Testis (tissue), 3 donors: Measurements from ENCODE around the gene RBM27. TPM values are rescaled to one million over a fixed set of nuclear protein-coding genes. Genes with fewer than 3 reads are reported as not detected.
"Not testable (repeated sequence)": the region's sequence is repeated elsewhere in the genome, so short reads cannot be mapped to it uniquely, and the experiment has no call there.

ENCODE experiments used
- DNase-seq: peaks from one replicate; pipeline ENCODE4 v3.0.0-alpha.2; 2019
- H3K27ac ChIP-seq, 2 donors: fragments of 200-600 bp; sonication (generic); one replicate each; pipeline ENCODE4 v1.5.1; 2019
- H3K27me3 ChIP-seq: fragments of 200-600 bp; sonication (generic); one replicate; pipeline ENCODE4 v1.5.1; 2019
- H3K36me3 ChIP-seq: fragments of 200-600 bp; sonication (generic); one replicate; pipeline ENCODE4 v1.5.1; 2017; ENCODE audit warnings: low read depth; ENCODE audit errors: missing control alignments
- H3K4me1 ChIP-seq: fragments of 200-600 bp; sonication (generic); one replicate; pipeline ENCODE4 v1.5.1; 2019
- H3K4me3 ChIP-seq, 2 donors: fragments of 200-600 bp; sonication (generic); one replicate each; pipeline ENCODE4 v1.5.1; 2017 to 2019
- H3K9me3 ChIP-seq: fragments of 200-600 bp; sonication (generic); one replicate; pipeline ENCODE4 v1.5.1; 2017
- POLR2A ChIP-seq: fragments of 450-650 bp; IDR thresholded peaks from one replicate; pipeline ENCODE4 v1.6.1; 2017; ENCODE audit warnings: antibody characterized with exemption, mild to moderate bottlenecking, moderate library complexity
- WGBS, 2 donors: methylation state at CpG; one replicate each; pipeline ENCODE4 v1.1.5; 2018; 5-methylcytosine and 5-hydroxymethylcytosine counted together
- intact Hi-C: fragments of 100-400 bp; cut with DNase I; formaldehyde crosslinking; loops from one replicate; pipeline ENCODE4 v1.15.1; 2023; ENCODE audit warnings: low total_unique reads
- polyA plus RNA-seq: library from polyadenylated mRNA; stranded (reverse); fragments of 350-450 nt; fragmentation: Illumina TruSeq; extraction: RNeasy Lipid Tissue Mini Kit (QIAGEN cat#74804); gene quantifications from one replicate; pipeline ENCODE4 v1.2.3, GENCODE V29; 2014; ENCODE audit warnings: low read depth, low replicate concordance; ENCODE audit not compliant: insufficient read depth
- total RNA-seq, 2 donors: library from RNA; depleted of rRNA; stranded (reverse); fragments of >200 nt; gene quantifications; one replicate each; pipeline ENCODE4 v1.2.3, GENCODE V29; 2016
- TF ChIP-seq, protein P1 (sequence below), 3 experiments: fragments of 450-650 bp in 2 of 3; fragments of 200-600 bp in 1 of 3; sonication (generic) in 1 of 3; IDR thresholded peaks; one replicate each; pipeline ENCODE4 v1.5.1; 2016 to 2019; ENCODE audit warnings: antibody characterized with exemption in 3 of 3, mild to moderate bottlenecking in 2 of 3, moderate library complexity in 1 of 3

RBM27 gene
- total and polyA plus RNA-seq, 3 donors from 2014 or later, result 20.3 to 37.2 (median 35.2) TPM

DNA sequence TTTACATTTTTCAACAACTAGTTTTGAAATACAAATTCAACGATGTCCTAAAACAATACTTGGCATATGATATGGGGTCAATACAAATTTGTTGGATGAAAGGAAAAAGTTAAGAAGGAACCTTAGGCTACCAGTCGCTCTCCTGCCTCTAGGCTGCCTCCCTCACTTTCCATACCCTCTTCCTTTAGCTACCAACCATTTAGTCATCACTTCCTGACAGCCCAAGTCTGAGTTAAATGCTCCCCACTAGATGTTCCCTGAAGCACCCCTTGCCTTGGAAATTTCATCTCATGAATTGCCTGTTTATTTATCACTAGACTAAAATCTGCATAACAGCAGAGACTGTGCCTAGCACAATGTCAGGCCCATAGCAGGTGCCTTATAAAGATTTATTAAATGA is 18.2 kb upstream of the RBM27 start:
- Histone ChIP-seq H3K36me3 (no peaks in the 10 kb centered on the region), H3K4me1 (no peaks in the 10 kb centered on the region), H3K27me3 (no peaks in the 10 kb centered on the region), H3K27ac (no peak overlapping the region), H3K9me3 (no peaks in the 10 kb centered on the region), H3K4me3 (no peak overlapping the region)
- intact Hi-C loops, result no loop called here
- DNase-seq, result no peak
- WGBS, 2 donors, result 76 to 83% methylated on average over 2 of the region's 2 CpGs
- TF ChIP-seq, protein P1, sequence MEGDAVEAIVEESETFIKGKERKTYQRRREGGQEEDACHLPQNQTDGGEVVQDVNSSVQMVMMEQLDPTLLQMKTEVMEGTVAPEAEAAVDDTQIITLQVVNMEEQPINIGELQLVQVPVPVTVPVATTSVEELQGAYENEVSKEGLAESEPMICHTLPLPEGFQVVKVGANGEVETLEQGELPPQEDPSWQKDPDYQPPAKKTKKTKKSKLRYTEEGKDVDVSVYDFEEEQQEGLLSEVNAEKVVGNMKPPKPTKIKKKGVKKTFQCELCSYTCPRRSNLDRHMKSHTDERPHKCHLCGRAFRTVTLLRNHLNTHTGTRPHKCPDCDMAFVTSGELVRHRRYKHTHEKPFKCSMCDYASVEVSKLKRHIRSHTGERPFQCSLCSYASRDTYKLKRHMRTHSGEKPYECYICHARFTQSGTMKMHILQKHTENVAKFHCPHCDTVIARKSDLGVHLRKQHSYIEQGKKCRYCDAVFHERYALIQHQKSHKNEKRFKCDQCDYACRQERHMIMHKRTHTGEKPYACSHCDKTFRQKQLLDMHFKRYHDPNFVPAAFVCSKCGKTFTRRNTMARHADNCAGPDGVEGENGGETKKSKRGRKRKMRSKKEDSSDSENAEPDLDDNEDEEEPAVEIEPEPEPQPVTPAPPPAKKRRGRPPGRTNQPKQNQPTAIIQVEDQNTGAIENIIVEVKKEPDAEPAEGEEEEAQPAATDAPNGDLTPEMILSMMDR (IDR thresholded peaks at IDR 0.05), result no peak
- no peak for TF ChIP-seq POLR2A

DNA sequence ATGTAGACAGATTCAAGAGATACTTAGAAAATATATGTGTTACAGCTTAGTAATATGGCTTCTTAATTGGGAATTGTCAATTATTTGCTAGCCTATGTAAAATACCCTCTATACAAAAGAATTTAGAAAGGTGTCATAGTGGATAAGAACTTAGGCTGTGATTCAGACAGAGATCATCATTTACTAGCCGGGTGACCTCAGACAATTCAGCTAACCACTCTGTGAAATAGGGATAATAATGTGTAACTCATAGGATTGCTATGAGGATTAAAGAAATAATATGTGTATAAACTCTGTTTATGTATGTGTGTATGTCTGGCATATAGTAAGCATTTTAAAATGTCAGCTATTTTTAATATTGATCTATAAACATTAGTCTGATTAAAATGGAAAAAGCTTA is 15.0 kb upstream of the RBM27 start:
- Histone ChIP-seq H3K4me1 (no peaks in the 10 kb centered on the region), H3K4me3 (no peak overlapping the region), H3K9me3 (no peaks in the 10 kb centered on the region), H3K36me3 (no peaks in the 10 kb centered on the region), H3K27ac (no peak overlapping the region), H3K27me3 (no peaks in the 10 kb centered on the region)
- TF ChIP-seq POLR2A, result no peak
- TF ChIP-seq, protein P1 (IDR thresholded peaks at IDR 0.05), result no peak
- 92% methylated on average over 1 of the region's 1 CpG for WGBS, 2 donors
- intact Hi-C loops, result no loop called here
- DNase-seq, result no peak

DNA sequence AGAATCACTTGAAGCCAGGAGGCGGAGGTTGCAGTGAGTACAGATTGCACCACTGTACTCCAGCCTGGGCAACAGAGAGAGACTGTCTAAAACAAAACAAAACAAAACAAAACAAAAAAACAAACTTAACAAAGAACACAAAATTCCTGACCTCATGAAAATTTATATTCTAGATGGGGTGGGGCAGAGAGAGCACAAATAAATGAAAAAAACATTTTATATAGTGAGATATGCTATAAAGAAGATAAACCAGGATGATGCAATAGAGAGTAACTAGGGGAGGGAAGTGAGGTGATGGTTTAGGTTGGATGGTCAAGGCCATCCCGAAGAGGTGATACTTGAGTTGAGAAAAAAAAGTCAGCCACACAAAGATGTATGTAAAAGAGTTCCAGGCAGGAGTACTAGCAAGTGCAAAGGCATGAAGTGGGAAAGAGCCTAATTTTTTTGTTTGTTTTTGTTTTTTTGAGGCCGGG is 10.8 kb upstream of the RBM27 start:
- TF ChIP-seq, protein P1 (IDR thresholded peaks at IDR 0.05), result no peak
- TF ChIP-seq POLR2A, result no peak
- Histone ChIP-seq H3K36me3 (no peaks in the 10 kb centered on the region), H3K27me3 (no peaks in the 10 kb centered on the region), H3K4me3 (no peak overlapping the region), H3K27ac (no peak overlapping the region), H3K9me3 (no peaks in the 10 kb centered on the region), H3K4me1 (no peaks in the 10 kb centered on the region)
- no peak for DNase-seq
- intact Hi-C loops, result no loop called here
- 84% methylated on average over 3 of the region's 3 CpGs for WGBS, 2 donors

DNA sequence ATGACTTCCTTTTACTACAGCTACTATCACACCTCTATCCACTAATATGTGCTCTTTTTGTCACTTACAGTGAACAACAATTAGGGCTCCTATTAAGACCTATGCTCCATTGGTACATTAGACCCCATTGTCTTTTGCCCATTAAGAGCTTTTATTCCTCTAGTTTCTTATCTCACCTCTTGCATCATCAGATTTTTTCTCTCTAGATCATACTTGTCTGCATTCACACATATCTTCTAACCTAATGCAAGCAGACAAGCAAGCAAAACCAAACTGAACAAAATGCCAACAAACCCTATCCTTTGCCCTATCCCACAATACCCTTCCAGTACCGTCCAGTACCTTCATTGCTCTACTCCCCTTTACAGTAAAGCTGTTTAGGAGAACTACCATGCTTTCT is 10.1 kb upstream of the RBM27 start:
- no peak overlapping the region for H3K27ac ChIP-seq

DNA sequence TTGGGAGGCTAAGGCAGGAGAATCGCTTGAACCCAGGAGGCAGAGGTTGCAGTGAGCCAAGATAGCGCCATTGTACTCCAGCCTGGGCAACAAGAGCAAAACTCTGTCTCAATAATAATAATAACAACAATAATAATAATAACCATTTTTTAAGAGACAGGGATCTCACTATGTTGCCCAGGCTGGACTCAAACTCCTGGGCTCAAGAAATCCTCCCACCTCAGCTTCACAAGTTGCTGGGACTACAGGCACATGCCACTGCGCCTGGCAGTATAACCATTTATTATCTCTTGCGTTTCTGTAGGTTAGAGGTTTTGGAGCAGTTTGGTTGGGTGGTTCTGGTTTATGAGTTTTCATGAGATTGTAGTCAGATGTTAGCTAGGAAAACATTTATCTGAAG is 8.4 kb upstream of the RBM27 start:
- 92 to 95% methylated on average over 4 of the region's 4 CpGs for WGBS, 2 donors
- intact Hi-C loops, H3K4me1 ChIP-seq, H3K9me3 ChIP-seq, H3K36me3 ChIP-seq, H3K27ac ChIP-seq, H3K4me3 ChIP-seq, DNase-seq, H3K27me3 ChIP-seq: not testable (repeated sequence)

More for the DNA sequence above, 10.1 kb upstream of the RBM27 start:
- Histone ChIP-seq H3K4me3 (no peak overlapping the region), H3K27me3 (no peaks in the 10 kb centered on the region), H3K4me1 (no peaks in the 10 kb centered on the region), H3K36me3 (no peaks in the 10 kb centered on the region), H3K9me3 (no peaks in the 10 kb centered on the region)
- TF ChIP-seq, protein P1 (IDR thresholded peaks at IDR 0.05), result no peak
- intact Hi-C loops, result no loop called here
- no peak for DNase-seq
- WGBS, 2 donors, result 93 to 96% methylated on average over 1 of the region's 1 CpG
